Spleen (tissue), 11 donors: ENCODE measurements around the gene BBLN. TPM values are rescaled to one million over a fixed set of nuclear protein-coding genes. Genes with fewer than 3 reads are reported as not detected.
A peak's percentile ranks its signal among the peaks of the same experiment; 100 is the strongest.

Source experiments
- DNase-seq: peaks from one replicate; pipeline ENCODE4 v3.0.0-alpha.2; 2020
- H3K27ac ChIP-seq, 8 donors: fragments of 200-600 bp; sonication (generic) in 7 of 8; 1 replicate in 4 of 8; 2 replicates in 4 of 8; pipeline versions ENCODE4 v1.5.0 to v1.8.0; 2016 to 2021; ENCODE audit warnings: inconsistent platforms in 4 of 8, mild to moderate bottlenecking in 4 of 8, moderate library complexity in 1 of 8
- H3K27me3 ChIP-seq, 7 donors: fragments of 200-600 bp; sonication (generic) in 6 of 7; replicated peaks in 1 of 7; 1 replicate in 4 of 7; 2 replicates in 3 of 7; pipeline versions ENCODE4 v1.5.0 to v1.8.0; 2016 to 2021; ENCODE audit warnings: inconsistent platforms in 3 of 7, mild to moderate bottlenecking in 1 of 7
- H3K36me3 ChIP-seq, 6 donors: fragments of 200-600 bp; sonication (generic) in 5 of 6; 1 replicate in 4 of 6; 2 replicates in 2 of 6; pipeline versions ENCODE4 v1.5.0 to v1.8.0; 2016 to 2021; ENCODE audit warnings: inconsistent platforms in 2 of 6
- H3K4me1 ChIP-seq, 6 donors: fragments of 200-600 bp; sonication (generic) in 5 of 6; 1 replicate in 3 of 6; 2 replicates in 3 of 6; pipeline versions ENCODE4 v1.5.0 to v1.8.0; 2016 to 2021; ENCODE audit warnings: inconsistent platforms in 3 of 6
- H3K4me3 ChIP-seq, 8 donors: fragments of 200-600 bp; sonication (generic) in 7 of 8; 1 replicate in 4 of 8; 2 replicates in 4 of 8; pipeline versions ENCODE4 v1.5.0 to v1.8.0; 2016 to 2021; ENCODE audit warnings: inconsistent platforms in 4 of 8, mild to moderate bottlenecking in 4 of 8, moderate library complexity in 2 of 8
- H3K9me3 ChIP-seq, 8 donors: fragments of 200-600 bp; sonication (generic) in 7 of 8; 1 replicate in 4 of 8; 2 replicates in 4 of 8; pipeline versions ENCODE4 v1.5.0 to v1.8.0; 2016 to 2021; ENCODE audit warnings: inconsistent platforms in 4 of 8
- POLR2A ChIP-seq, 3 donors: fragments of 450-650 bp; IDR thresholded peaks; one replicate each; pipeline ENCODE4 v1.5.1; 2017; ENCODE audit warnings: antibody characterized with exemption in 3 of 3, mild to moderate bottlenecking in 1 of 3
- POLR2AphosphoS5 ChIP-seq, 3 donors: sonication (generic); formaldehyde crosslinking; IDR thresholded peaks; one replicate each; pipeline ENCODE4 v1.5.1; 2017; ENCODE audit warnings: antibody characterized with exemption in 3 of 3
- WGBS, 5 donors: extraction: QIAGEN DNeasy Blood & Tissue Kit in 3 of 5; methylation state at CpG; one replicate each; pipeline versions ENCODE4 v1.1.5 to v1.1.7; 2013 to 2018; 5-methylcytosine and 5-hydroxymethylcytosine counted together
- intact Hi-C: fragments of 100-400 bp; cut with DNase I; formaldehyde crosslinking; loops from one replicate; pipeline ENCODE4 v1.15.0; 2023; ENCODE audit warnings: low total_unique reads
- polyA plus RNA-seq, 3 donors: library from polyadenylated mRNA; stranded (reverse); fragments of 200-250 nt; gene quantifications; one replicate each; pipeline ENCODE4 v1.2.1, GENCODE V29; 2013
- total RNA-seq, 7 donors: library from RNA; depleted of rRNA in 3 of 7; stranded (reverse); fragments of >200 nt in 3 of 7; fragmentation: NEBNext Ultra II Directional in 4 of 7; extraction: Animal tissue kit (Norgen Biotek cat#: 25700) in 4 of 7; gene quantifications; one replicate each; pipeline versions ENCODE4 v1.1.0 to v1.2.1, GENCODE V29; 2016 to 2021
- TF ChIP-seq, protein P1 (sequence below), 11 experiments: fragments of 200-600 bp in 7 of 11; fragments of 450-650 bp in 4 of 11; sonication (generic) in 4 of 11; IDR thresholded peaks in 8 of 11; conservative IDR thresholded peaks in 3 of 11; 1 replicate in 7 of 11; 2 replicates in 4 of 11; pipeline versions ENCODE4 v1.4.0 to v1.8.0; 2016 to 2021; ENCODE audit warnings: antibody characterized with exemption in 11 of 11, inconsistent platforms in 4 of 11, mild to moderate bottlenecking in 1 of 11
- donor health status: healthy with polysubstance abuse.
- donor health status: DM: no; HTN: no; CAD: no; lungs with moderate emphysema.
- donor health status: DM: no; HTN: no; CAD: no.
- donor health status: Bipolar disorder and iron deficiency.
- donor health status: healthy.
- donor health status: DM: no; HTN: no; CAD: no.
- donor health status: DM: yes; HTN: yes; CAD: no.

Gene BBLN
- total and polyA plus RNA-seq, 10 donors: 43.5 to 220 (median 165) TPM

DNA sequence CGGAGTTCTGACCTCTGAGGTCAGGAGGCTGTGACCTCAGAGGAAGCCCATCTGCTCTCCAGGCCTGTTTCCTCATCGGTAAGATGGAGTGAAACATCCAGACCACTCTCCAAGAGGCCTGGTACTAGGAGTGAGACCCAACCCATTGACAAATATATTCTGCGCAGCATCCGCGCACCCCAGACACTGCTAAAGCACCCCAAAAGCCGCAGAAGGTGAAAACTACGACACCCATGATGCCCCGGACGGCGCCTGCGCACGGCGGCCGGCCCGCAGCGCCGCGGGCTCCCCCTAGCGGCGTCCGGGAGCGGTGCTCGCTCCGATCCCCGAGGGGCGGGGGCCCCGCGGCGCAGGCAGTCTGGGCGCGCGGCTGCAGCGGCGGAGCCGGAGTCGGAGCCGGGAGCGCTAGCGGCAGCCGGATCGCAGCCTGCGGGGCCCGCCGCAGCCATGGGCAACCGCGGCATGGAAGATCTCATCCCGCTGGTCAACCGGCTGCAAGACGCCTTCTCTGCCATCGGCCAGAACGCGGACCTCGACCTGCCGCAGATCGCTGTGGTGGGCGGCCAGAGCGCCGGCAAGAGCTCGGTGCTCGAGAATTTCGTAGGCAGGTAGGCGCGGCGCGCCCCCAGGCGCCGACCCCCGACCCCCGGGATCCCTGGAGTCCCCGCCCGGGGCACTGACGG is 43.1 kb downstream of the BBLN start, which contains the start of gene DNM1:
TSS of gene DNM1 (plus strand) at position 356 of the 683 bp plus-strand sequence. CDS start at position 448, 92 bp downstream.
- H3K9me3 ChIP-seq: no peaks in the 10 kb centered on the region
- 0 to 2% (median 1%) methylated on average over 8 to 72 of the region's 72 CpGs for WGBS, 5 donors
- DNase-seq: peak; percentile 93
- intact Hi-C loops: no loop called here
- H3K4me1 ChIP-seq: peaks cover 6 to 22% (median 18%) of the 10 kb centered on the region in 6 donors
- no peaks in the 10 kb centered on the region for H3K36me3 ChIP-seq
- H3K27me3 ChIP-seq: peaks cover 0 to 38% (median 24%) of the 10 kb centered on the region in 7 donors
- TF ChIP-seq POLR2A (IDR thresholded peaks at IDR 0.05) (no peak), POLR2AphosphoS5 (IDR thresholded peaks at IDR 0.05) (peak in 2 of 3 donors; percentile 16 to 60)
- TF ChIP-seq, protein P1, sequence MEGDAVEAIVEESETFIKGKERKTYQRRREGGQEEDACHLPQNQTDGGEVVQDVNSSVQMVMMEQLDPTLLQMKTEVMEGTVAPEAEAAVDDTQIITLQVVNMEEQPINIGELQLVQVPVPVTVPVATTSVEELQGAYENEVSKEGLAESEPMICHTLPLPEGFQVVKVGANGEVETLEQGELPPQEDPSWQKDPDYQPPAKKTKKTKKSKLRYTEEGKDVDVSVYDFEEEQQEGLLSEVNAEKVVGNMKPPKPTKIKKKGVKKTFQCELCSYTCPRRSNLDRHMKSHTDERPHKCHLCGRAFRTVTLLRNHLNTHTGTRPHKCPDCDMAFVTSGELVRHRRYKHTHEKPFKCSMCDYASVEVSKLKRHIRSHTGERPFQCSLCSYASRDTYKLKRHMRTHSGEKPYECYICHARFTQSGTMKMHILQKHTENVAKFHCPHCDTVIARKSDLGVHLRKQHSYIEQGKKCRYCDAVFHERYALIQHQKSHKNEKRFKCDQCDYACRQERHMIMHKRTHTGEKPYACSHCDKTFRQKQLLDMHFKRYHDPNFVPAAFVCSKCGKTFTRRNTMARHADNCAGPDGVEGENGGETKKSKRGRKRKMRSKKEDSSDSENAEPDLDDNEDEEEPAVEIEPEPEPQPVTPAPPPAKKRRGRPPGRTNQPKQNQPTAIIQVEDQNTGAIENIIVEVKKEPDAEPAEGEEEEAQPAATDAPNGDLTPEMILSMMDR (IDR thresholded peaks at IDR 0.05 in 8 of 11, conservative IDR thresholded peaks at IDR 0.05 in 3 of 11): peak in 10 of 11 experiments; percentile 15 to 100 (median 96)
- peak within 1 kb of the TSS in 1 of 8 donors; percentile 14 for H3K27ac ChIP-seq
- peak within 1 kb of the TSS; percentile 45 to 78 (median 59) for H3K4me3 ChIP-seq

DNA sequence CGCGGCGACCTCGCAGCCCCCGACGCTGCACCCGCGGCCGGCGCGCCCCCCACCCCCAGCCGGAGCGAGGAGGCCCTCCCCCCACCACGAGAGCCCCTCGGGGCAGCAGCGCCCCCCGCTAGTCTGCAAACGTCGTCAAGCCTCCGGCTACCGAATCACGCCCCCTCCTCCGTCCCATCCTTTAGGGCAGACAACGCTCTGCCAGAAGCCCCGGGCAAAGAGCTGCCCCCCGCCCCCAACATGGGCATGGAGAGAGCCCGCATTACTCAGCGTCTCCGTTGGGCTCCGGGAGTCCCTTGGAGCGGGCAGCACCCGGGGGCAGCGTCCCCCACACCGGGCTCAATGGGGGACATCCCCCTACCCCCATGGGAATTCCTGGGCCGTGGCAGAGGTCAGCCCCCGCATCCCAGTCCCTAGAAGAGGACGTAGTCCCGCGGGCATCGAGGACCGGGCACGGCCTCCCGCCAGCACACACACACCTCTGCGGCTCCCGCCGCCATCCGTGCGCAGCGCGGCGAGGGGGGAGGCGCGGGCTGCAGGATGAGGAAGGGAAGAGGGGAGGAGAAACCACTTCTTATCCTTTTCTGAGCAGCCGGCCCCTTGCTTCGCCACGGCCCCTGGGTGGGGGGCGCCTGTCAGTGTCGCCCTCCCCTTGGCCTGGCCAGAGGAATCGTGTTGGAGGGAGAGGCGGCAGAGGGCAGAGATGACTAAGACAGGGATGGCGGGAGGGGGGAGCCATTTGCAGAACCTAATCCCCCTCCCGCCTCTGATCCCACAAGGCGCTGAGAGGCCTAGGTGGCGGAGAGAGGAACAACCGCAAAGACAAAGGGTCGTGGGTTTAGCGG is 43.9 kb downstream of the BBLN start:
- WGBS, 5 donors: 1 to 3% (median 2%) methylated on average over 14 to 66 of the region's 67 CpGs
- no peaks in the 10 kb centered on the region for H3K9me3 ChIP-seq
- intact Hi-C loops: no loop called here
- peak overlapping the region; percentile 45 to 78 (median 59) for H3K4me3 ChIP-seq
- H3K27me3 ChIP-seq: peaks cover 0 to 42% (median 24%) of the 10 kb centered on the region in 7 donors
- peaks cover 6 to 22% (median 18%) of the 10 kb centered on the region in 6 donors for H3K4me1 ChIP-seq
- TF ChIP-seq POLR2AphosphoS5 (IDR thresholded peaks at IDR 0.05): peak in 1 of 3 donors; percentile 37
- TF ChIP-seq, protein P1 (IDR thresholded peaks at IDR 0.05 in 8 of 11, conservative IDR thresholded peaks at IDR 0.05 in 3 of 11): no peak
- H3K27ac ChIP-seq: no peak overlapping the region
- no peaks in the 10 kb centered on the region for H3K36me3 ChIP-seq
- DNase-seq: no peak

DNA sequence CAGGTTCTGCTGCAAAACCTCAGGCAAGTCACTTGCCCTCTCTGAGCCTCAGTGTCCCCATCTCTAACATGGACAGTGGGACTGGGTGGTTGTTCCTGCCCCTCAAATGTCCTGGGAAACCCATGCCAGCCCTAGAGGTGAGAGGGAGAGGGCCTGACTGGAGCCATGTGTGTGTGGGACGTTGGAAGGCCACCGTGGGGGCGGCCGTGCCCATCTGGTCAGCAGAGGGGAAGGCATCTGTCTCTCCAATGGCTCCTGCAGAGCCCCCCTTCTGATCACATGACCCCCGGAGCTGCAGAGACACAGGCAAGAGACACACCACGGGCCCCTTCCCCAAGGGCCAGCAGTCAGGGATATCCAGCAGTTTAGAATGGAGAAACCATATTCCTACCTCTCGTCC is 44.8 kb downstream of the BBLN start:
- Histone ChIP-seq H3K27me3 (peaks cover 0 to 45% (median 24%) of the 10 kb centered on the region in 7 donors), H3K9me3 (no peaks in the 10 kb centered on the region), H3K4me3 (no peak overlapping the region), H3K27ac (no peak overlapping the region), H3K36me3 (no peaks in the 10 kb centered on the region), H3K4me1 (peaks cover 6 to 22% (median 18%) of the 10 kb centered on the region in 6 donors)
- WGBS, 5 donors: 55 to 96% (median 84%) methylated on average over 4 to 7 of the region's 7 CpGs
- TF ChIP-seq POLR2AphosphoS5 (IDR thresholded peaks at IDR 0.05): no peak
- TF ChIP-seq, protein P1 (IDR thresholded peaks at IDR 0.05 in 8 of 11, conservative IDR thresholded peaks at IDR 0.05 in 3 of 11): no peak
- TF ChIP-seq POLR2A (IDR thresholded peaks at IDR 0.05): no peak
- DNase-seq: no peak
- intact Hi-C loops: no loop called here
